Stimulated activated naive CD8-positive, alpha-beta T cell treated with anti-CD3 and anti-CD28 coated beads, Interleukin-15, Interleukin-2, amounts not matched to agents 100 ng/mL and 50 ng/mL, for 24 hours (primary cell): ENCODE data around the gene MEG3.

Experiments used
- H3K27ac Mint-ChIP-seq: one replicate; pipeline ENCODE4 v1.8.0; 2021; ENCODE audit warnings: mild to moderate bottlenecking, mixed read lengths
- H3K27me3 Mint-ChIP-seq: one replicate; pipeline ENCODE4 v1.8.0; 2021; ENCODE audit warnings: mixed read lengths
- H3K36me3 Mint-ChIP-seq: one replicate; pipeline ENCODE4 v1.8.0; 2021; ENCODE audit warnings: low read depth, mixed read lengths
- H3K4me1 Mint-ChIP-seq: one replicate; pipeline ENCODE4 v1.8.0; 2021; ENCODE audit warnings: low read depth, mixed read lengths
- H3K4me3 Mint-ChIP-seq: one replicate; pipeline ENCODE4 v1.8.0; 2021; ENCODE audit warnings: mild to moderate bottlenecking, mixed read lengths
- H3K9me3 Mint-ChIP-seq: one replicate; pipeline ENCODE4 v1.8.0; 2021; ENCODE audit warnings: mixed read lengths

Gene MEG3

GRCh38 chr14:100827101-100828021 lies 1.4 kb downstream of the MEG3 start:
- Mint-ChIP-seq H3K27me3 (peaks cover 55% of the 10 kb centered on the region), H3K4me1 (peaks cover 4% of the 10 kb centered on the region), H3K27ac (no peak overlapping the region), H3K4me3 (no peak overlapping the region), H3K36me3 (peaks cover 4% of the 10 kb centered on the region), H3K9me3 (peaks cover 4% of the 10 kb centered on the region)

- Mint-ChIP-seq H3K4me3 (no peak overlapping the region), H3K27me3 (peaks cover 48% of the 10 kb centered on the region), H3K4me1 (peaks cover 4% of the 10 kb centered on the region), H3K27ac (no peak overlapping the region), H3K36me3 (peaks cover 4% of the 10 kb centered on the region), H3K9me3 (peaks cover 4% of the 10 kb centered on the region)
These were observed 2.3 kb downstream of the MEG3 start for GRCh38 chr14:100828031-100828769.

DNA sequence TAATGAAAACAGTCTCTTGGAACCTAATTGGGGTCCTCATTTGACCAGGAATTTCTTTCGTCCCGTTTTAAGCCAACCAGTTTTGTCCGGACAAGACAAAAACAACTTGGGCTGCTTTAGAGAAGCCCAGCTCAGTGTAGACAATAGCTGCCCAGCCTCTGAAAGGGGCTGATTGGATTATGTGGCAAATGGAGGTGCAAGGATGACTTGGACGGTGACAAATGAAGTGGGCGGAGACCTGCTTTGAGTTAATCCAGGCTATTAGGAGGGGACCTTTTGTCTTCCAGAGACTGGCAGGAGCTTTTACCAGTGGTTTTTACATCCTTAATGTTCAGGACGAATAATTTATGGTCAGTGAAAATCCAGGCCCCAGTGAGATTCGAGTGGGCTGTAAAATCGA lies 4.8 kb downstream of the MEG3 start:
- Mint-ChIP-seq H3K27ac (no peak overlapping the region), H3K9me3 (peaks cover 4% of the 10 kb centered on the region), H3K4me1 (peaks cover 3% of the 10 kb centered on the region), H3K36me3 (peaks cover 4% of the 10 kb centered on the region), H3K4me3 (no peak overlapping the region), H3K27me3 (peaks cover 35% of the 10 kb centered on the region)

DNA sequence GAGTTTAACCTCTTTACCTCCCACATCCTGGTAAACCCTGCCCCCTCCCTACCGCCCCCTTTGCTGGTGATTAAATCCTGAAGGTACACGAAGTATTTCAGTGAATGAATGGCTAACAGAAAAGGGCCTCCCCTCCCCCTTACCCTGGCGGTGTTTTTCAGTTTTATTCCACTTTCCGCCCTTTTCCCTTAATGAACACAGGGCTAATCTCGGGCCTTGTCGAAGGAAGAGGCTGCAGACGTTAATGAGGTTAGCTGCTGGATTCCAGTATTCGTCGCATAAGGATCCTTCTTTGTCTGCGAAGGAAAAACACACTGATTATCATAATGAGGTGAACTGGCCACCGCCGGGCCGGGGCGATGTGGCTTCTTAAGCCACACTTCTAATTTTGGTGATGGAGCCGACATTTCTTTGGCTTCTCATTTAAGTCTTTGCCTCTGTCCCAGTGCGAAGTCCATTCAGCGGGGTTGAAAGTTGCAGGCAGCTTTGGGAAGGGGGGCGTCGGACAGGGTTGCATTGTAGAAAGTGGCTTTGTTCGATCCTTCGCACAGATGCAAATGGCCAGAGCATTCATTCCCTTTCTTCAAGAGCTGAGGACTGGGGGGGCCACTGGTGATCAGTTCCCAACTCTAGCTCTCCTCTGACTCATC lies 6.5 kb downstream of the MEG3 start:
- Mint-ChIP-seq H3K27me3 (peaks cover 26% of the 10 kb centered on the region), H3K4me3 (no peak overlapping the region), H3K27ac (no peak overlapping the region), H3K36me3 (peaks cover 2% of the 10 kb centered on the region), H3K4me1 (no peaks in the 10 kb centered on the region), H3K9me3 (peaks cover 2% of the 10 kb centered on the region)

- no peaks in the 10 kb centered on the region for H3K9me3 Mint-ChIP-seq
- no peak overlapping the region for H3K4me3 Mint-ChIP-seq
- no peaks in the 10 kb centered on the region for H3K4me1 Mint-ChIP-seq
- H3K36me3 Mint-ChIP-seq = no peaks in the 10 kb centered on the region
- H3K27me3 Mint-ChIP-seq = peaks cover 16% of the 10 kb centered on the region
- H3K27ac Mint-ChIP-seq = no peak overlapping the region
These were observed 8.3 kb downstream of the MEG3 start for GRCh38 chr14:100834082-100834793.

DNA sequence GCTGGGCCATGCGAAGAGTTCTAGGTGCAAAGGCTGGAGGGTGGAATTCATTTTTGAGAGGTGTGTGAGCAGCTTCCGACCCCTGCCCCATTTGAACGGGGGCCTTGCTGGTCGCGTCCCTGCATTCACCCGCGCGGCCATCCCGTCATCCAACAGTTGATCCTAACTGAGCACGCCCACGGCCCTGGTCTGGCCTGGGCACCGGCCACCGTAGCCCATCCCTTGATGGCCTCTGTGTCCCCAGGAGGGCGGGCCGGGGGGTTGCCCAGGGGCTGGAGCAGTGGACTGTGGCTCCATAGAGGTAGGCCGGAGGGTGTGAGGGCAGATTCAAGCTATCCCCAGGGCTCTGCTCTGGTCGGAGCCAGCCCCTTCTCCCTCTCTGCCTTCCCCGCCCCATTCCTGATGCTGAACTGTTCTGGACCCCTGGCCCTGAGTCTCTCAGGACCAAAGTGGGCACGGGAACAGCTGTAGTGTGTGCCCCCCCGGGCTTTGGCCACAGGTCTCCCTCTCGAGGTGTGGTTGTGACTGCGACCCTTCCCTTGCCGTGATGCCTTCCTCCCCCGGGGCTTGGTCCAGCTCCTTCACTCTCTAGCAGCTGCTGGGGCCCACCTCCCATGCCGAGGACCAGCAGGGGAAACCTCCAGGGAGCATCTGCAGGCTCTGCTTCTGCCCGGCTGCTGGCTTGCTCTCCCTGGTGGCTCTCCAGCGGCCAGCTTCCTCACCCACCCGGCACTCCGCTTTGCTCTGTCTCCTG lies 9.1 kb downstream of the MEG3 start:
- H3K27ac Mint-ChIP-seq = no peak overlapping the region
- no peaks in the 10 kb centered on the region for H3K9me3 Mint-ChIP-seq
- no peaks in the 10 kb centered on the region for H3K4me1 Mint-ChIP-seq
- peaks cover 11% of the 10 kb centered on the region for H3K27me3 Mint-ChIP-seq
- H3K36me3 Mint-ChIP-seq = no peaks in the 10 kb centered on the region
- H3K4me3 Mint-ChIP-seq = no peak overlapping the region

- Mint-ChIP-seq H3K27me3 (peaks cover 10% of the 10 kb centered on the region), H3K27ac (no peak overlapping the region), H3K4me3 (no peak overlapping the region), H3K4me1 (no peaks in the 10 kb centered on the region), H3K36me3 (no peaks in the 10 kb centered on the region), H3K9me3 (no peaks in the 10 kb centered on the region)
These were observed 9.8 kb downstream of the MEG3 start for GRCh38 chr14:100835548-100836310.

DNA sequence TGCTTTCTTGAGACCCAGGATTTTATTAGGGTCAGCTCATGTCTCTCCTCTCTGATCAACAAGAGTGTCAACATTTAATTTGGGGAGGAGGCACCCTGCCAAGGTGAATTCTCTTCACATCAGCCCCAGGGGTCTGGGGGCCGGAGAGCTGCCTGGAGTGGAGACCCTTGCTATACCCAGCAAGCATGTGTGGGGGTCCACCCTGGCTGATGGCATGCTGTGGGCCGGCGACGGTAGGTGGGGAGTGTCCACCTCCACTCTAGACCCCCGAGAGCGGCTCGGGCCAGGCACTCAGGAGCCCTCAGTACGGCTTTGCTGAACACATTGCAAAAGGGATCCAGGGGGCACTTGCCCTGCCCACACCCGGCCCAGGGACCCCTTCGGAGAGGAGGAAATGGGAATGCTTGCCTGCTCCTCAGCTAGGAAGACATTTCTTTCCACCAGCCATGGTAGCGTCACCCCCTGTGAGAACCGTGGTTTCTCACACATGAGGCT lies 10.4 kb downstream of the MEG3 start:
- Mint-ChIP-seq H3K4me1 (no peaks in the 10 kb centered on the region), H3K27me3 (peaks cover 9% of the 10 kb centered on the region), H3K36me3 (no peaks in the 10 kb centered on the region), H3K4me3 (no peak overlapping the region), H3K9me3 (no peaks in the 10 kb centered on the region), H3K27ac (no peak overlapping the region)

GRCh38 chr14:100836941-100837804 lies 11.3 kb downstream of the MEG3 start:
- Mint-ChIP-seq H3K9me3 (no peaks in the 10 kb centered on the region), H3K27me3 (peaks cover 3% of the 10 kb centered on the region), H3K4me3 (no peak overlapping the region), H3K36me3 (no peaks in the 10 kb centered on the region), H3K27ac (no peak overlapping the region), H3K4me1 (no peaks in the 10 kb centered on the region)

DNA sequence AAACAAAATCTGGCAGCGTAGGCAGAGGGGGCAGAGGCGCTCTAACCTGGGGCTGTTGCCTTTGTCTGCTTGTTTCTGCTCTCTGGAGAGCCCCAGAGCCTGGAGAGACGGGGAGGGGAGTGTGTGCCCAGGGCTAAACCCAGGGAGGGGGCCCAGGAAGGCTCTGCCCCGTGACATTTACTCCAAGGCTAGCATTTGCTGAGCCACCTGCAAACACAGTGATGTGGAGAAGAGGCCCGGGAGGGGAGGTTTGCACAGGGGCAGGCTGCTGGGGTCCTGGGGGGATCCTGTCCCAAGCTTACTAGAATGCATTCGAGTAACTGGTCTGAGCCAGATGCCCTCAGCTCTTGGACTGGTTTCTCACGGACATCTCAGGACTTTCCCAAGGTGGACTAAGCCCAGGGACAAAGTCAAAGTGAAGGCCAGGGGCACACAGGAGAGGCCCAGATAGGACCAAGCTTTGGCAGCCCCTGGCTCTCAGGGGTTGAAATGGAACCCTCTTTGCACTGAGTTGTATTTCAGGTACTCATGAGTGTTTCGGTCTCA lies 12.0 kb downstream of the MEG3 start:
- H3K27me3 Mint-ChIP-seq = peaks cover 3% of the 10 kb centered on the region
- H3K4me3 Mint-ChIP-seq = no peak overlapping the region
- H3K4me1 Mint-ChIP-seq = no peaks in the 10 kb centered on the region
- no peaks in the 10 kb centered on the region for H3K36me3 Mint-ChIP-seq
- H3K9me3 Mint-ChIP-seq = no peaks in the 10 kb centered on the region
- no peak overlapping the region for H3K27ac Mint-ChIP-seq

DNA sequence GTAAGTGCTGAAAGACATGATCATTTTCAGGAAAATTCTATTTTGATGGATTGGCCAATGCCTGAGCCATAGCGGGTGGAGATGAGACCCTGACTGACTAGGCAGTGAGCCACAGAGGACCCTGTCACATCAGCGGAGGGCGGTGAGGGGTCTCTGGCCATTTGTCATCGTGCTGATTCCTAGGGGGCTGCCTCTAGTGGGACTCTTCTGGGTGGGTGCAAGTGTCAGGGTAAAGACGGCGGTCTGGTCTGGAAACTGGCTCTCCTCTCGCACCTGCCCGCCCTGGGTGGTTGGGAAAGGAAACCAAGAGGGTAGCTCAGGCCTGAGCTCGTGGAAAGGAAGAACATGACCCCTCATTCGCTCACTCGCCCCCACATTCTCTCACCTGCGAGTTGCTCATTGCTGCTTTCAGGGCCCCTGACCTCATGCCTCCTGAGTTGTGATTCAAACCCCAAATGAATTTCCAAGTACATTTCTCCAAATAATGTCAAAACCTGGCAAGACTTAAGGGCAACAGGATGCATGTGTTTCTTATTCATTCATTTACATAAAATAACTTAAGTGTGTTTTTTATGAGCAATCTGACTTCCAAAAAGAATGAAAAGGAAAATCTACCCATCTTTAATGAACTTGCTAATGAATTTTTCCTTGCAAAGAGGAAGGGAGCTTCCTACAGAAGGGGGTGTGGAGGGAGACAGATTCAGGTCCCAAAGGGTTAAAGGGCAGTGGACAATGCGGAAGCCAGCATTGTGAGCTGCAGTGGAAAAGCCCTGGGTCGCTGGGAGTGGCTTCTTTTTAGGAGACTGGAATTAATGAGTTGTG lies 12.8 kb downstream of the MEG3 start:
- Mint-ChIP-seq H3K4me3 (no peak overlapping the region), H3K27me3 (no peaks in the 10 kb centered on the region), H3K9me3 (no peaks in the 10 kb centered on the region), H3K36me3 (no peaks in the 10 kb centered on the region), H3K27ac (no peak overlapping the region), H3K4me1 (no peaks in the 10 kb centered on the region)

GRCh38 chr14:100839315-100839585 lies 13.3 kb downstream of the MEG3 start:
- Mint-ChIP-seq H3K36me3 (no peaks in the 10 kb centered on the region), H3K27ac (no peak overlapping the region), H3K27me3 (no peaks in the 10 kb centered on the region), H3K4me3 (no peak overlapping the region), H3K4me1 (peaks cover 3% of the 10 kb centered on the region), H3K9me3 (no peaks in the 10 kb centered on the region)
